Measurements from ENCODE around the gene GPS2.

Gene GPS2

GRCh38 chr17:7325031-7325528 is 9.9 kb upstream of the GPS2 start:
- no peak for TF ChIP-seq CTCF (IDR thresholded peaks at IDR 0.05; ENCODE audit: control insufficient read depth, insufficient read depth, low read depth, low read length, missing control alignments)
- no peak overlapping the region for H3K4me3 ChIP-seq (ENCODE audit: control insufficient read depth, low read depth, low read length)
- no peak for DNase-seq (ENCODE audit: low read depth)

GRCh38 chr17:7324438-7324779 is 9.2 kb upstream of the GPS2 start:
- DNase-seq (ENCODE audit: low read depth): no peak
- no peak for TF ChIP-seq CTCF (IDR thresholded peaks at IDR 0.05; ENCODE audit: control insufficient read depth, insufficient read depth, low read depth, low read length, missing control alignments)
- no peak overlapping the region for H3K4me3 ChIP-seq (ENCODE audit: control insufficient read depth, low read depth, low read length)

- peak; percentile 92 for TF ChIP-seq CTCF (IDR thresholded peaks at IDR 0.05; ENCODE audit: control insufficient read depth, insufficient read depth, low read depth, low read length, missing control alignments)
- no peak for DNase-seq (ENCODE audit: low read depth)
- H3K4me3 ChIP-seq (ENCODE audit: control insufficient read depth, low read depth, low read length): no peak overlapping the region
These were observed 8.7 kb upstream of the GPS2 start for GRCh38 chr17:7323731-7324437.

GRCh38 chr17:7322520-7323194 is 7.5 kb upstream of the GPS2 start:
- H3K4me3 ChIP-seq (ENCODE audit: control insufficient read depth, low read depth, low read length): no peak overlapping the region
- DNase-seq (ENCODE audit: low read depth): no peak
- no peak for TF ChIP-seq CTCF (IDR thresholded peaks at IDR 0.05; ENCODE audit: control insufficient read depth, insufficient read depth, low read depth, low read length, missing control alignments)

- TF ChIP-seq CTCF (IDR thresholded peaks at IDR 0.05; ENCODE audit: control insufficient read depth, insufficient read depth, low read depth, low read length, missing control alignments): no peak
- DNase-seq (ENCODE audit: low read depth): no peak
- H3K4me3 ChIP-seq (ENCODE audit: control insufficient read depth, low read depth, low read length): no peak overlapping the region
These were observed 6.3 kb upstream of the GPS2 start for GRCh38 chr17:7321466-7321865.

- no peak for TF ChIP-seq CTCF (IDR thresholded peaks at IDR 0.05; ENCODE audit: control insufficient read depth, insufficient read depth, low read depth, low read length, missing control alignments)
- H3K4me3 ChIP-seq (ENCODE audit: control insufficient read depth, low read depth, low read length): no peak overlapping the region
- DNase-seq (ENCODE audit: low read depth): no peak
These were observed 3.1 kb upstream of the GPS2 start for GRCh38 chr17:7318121-7318860.
